ENCODE measurements around the gene CYP1A1.
"Not testable (repeated sequence)": the region's sequence is repeated elsewhere in the genome, so short reads cannot be mapped to it uniquely, and the experiment has no call there.

CYP1A1 gene

GRCh38 chr15:74733269-74733668 is 7.9 kb upstream of the CYP1A1 start:
- no peak for DNase-seq

GRCh38 chr15:74732846-74733245 is 7.5 kb upstream of the CYP1A1 start:
- no peak for DNase-seq

GRCh38 chr15:74730619-74731316 is 5.4 kb upstream of the CYP1A1 start:
- DNase-seq: no peak

GRCh38 chr15:74729372-74729771 is 4.0 kb upstream of the CYP1A1 start:
- DNase-seq: not testable (repeated sequence)

- DNase-seq: not testable (repeated sequence)
Observed at GRCh38 chr15:74728699-74729098, 3.4 kb upstream of the CYP1A1 start.

GRCh38 chr15:74727727-74728126 is 2.4 kb upstream of the CYP1A1 start:
- no peak for DNase-seq

- DNase-seq: no peak
Observed at GRCh38 chr15:74726774-74727164, 1.4 kb upstream of the CYP1A1 start.

- DNase-seq: peak; percentile 45 to 70 (median 51)
Observed at GRCh38 chr15:74725845-74726773, 781 bp upstream of the CYP1A1 start.

GRCh38 chr15:74724570-74725224 is 631 bp downstream of the CYP1A1 start:
- DNase-seq: no peak

- peak; percentile 30 to 47 (median 40) for DNase-seq
Observed at GRCh38 chr15:74723754-74724334, 1.5 kb downstream of the CYP1A1 start.

GRCh38 chr15:74723187-74723586 is 2.1 kb downstream of the CYP1A1 start:
- DNase-seq: no peak

- DNase-seq: no peak
Observed at GRCh38 chr15:74722591-74722990, 2.7 kb downstream of the CYP1A1 start.

- peak; percentile 23 to 44 (median 36) for DNase-seq
Observed at GRCh38 chr15:74716651-74717050, 8.7 kb downstream of the CYP1A1 start.

- DNase-seq: peak in 2 of 3 donors; percentile 54 to 69
Observed at GRCh38 chr15:74712311-74712710, 13.0 kb downstream of the CYP1A1 start.

- DNase-seq: peak in 1 of 3 donors; percentile 11
Observed at GRCh38 chr15:74710319-74711094, 14.8 kb downstream of the CYP1A1 start.

- no peak for DNase-seq
Observed at GRCh38 chr15:74709892-74710291, 15.4 kb downstream of the CYP1A1 start.

- peak in 2 of 3 donors; percentile 60 to 62 for DNase-seq
Observed at GRCh38 chr15:74709011-74709410, 16.3 kb downstream of the CYP1A1 start.

GRCh38 chr15:74696808-74697207 is 28.5 kb downstream of the CYP1A1 start:
- no peak for DNase-seq

- DNase-seq: no peak
Observed at GRCh38 chr15:74696398-74696729, 29.0 kb downstream of the CYP1A1 start.

- peak; percentile 89 to 95 (median 94) for DNase-seq
Observed at GRCh38 chr15:74695597-74696397, 29.5 kb downstream of the CYP1A1 start, which contains the start of gene EDC3. EDC3 (minus strand) TSS chr15:74696024; CDS start chr15:74675124, 20,900 bp downstream.

- DNase-seq: peak in 2 of 3 donors; percentile 24 to 28
Observed at GRCh38 chr15:74692327-74692726, 33.0 kb downstream of the CYP1A1 start.
